Stimulated activated CD8-positive, alpha-beta memory T cell treated with anti-CD3 and anti-CD28 coated beads, Interleukin-7, amount 100 ng/mL, for 48 hours (primary cell): ENCODE measurements around the gene SETD6.

Source experiments
- DNase-seq, 2 donors: peaks; one replicate each; pipeline ENCODE4 v3.0.0-alpha.2; 2020; ENCODE audit warnings: low read depth in 1 of 2; ENCODE audit errors: extremely low read depth in 1 of 2

The SETD6 gene

DNA sequence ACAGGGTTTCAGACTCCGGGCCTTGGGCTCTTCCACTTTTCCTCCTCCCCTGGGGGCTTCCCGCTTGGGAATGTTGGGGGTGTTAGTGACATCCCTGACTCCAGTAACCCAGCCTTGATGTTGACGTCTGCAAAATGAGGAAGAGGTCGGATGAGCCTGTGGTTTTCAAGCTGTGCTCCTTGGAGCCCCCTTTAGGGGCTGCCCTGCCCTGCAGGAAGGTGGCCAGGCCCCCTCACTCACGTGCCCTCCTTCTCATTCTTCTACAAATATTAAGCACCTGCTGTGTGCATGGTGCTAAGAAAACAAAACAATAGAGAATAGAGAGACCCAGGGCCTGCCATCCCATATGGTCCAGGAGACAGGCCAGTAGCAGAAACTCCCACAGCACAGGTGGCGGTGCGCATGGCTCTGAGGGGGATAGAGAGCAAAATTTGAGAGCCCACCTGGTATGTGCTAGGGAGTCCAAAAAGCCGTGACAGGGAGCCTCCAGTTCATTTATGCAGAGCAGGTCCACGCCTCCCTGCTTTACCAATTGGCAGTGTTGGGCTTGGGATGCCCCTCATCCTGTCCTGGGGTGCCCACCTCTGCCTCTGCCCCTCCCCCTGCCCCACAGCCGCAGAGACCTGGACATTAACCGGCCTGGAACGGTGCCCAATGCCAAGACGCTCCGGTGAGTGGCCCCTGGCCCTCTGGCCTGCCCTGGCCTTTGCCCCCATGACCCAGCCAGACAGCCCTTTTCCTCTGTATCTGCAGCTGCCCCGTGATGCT lies 7.9 kb upstream of the SETD6 start:
- no peak for DNase-seq

DNA sequence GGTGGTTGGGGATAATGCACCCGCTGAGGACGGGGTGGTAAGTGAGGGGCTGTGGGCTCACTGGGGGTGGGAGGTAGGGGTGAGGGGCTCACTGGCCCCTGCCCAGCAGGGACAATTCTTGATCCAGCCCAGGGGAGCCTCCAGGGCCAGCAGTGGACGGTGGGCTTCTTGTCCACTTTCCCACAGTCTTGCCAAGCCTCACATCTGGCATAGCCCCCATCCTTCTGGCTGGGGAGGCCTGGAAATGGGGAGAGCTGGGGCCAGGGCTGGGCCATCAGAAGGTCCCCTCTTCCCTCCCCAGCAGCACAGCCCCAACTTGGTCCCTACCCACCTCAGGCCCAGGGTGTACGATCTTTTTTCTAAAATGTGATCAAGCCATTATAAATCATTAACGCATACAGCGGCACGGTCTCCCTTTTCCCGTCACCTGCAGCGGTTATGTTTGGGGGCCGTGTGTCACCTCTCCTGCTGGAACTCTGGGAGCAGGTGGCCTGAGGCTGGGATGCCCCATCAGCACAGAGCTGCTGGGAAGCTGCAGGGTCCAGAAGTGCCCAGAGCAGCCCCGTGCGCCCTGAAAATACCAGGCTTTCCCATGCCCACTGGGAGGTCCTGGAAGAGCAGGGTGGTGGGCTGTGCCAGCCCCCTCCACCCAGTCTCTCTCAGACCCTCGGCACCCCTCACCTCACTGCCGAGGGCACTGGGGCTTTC lies 7.2 kb upstream of the SETD6 start:
- DNase-seq = no peak

GRCh38 chr16:58508671-58509251 lies 6.6 kb upstream of the SETD6 start:
- no peak for DNase-seq

DNA sequence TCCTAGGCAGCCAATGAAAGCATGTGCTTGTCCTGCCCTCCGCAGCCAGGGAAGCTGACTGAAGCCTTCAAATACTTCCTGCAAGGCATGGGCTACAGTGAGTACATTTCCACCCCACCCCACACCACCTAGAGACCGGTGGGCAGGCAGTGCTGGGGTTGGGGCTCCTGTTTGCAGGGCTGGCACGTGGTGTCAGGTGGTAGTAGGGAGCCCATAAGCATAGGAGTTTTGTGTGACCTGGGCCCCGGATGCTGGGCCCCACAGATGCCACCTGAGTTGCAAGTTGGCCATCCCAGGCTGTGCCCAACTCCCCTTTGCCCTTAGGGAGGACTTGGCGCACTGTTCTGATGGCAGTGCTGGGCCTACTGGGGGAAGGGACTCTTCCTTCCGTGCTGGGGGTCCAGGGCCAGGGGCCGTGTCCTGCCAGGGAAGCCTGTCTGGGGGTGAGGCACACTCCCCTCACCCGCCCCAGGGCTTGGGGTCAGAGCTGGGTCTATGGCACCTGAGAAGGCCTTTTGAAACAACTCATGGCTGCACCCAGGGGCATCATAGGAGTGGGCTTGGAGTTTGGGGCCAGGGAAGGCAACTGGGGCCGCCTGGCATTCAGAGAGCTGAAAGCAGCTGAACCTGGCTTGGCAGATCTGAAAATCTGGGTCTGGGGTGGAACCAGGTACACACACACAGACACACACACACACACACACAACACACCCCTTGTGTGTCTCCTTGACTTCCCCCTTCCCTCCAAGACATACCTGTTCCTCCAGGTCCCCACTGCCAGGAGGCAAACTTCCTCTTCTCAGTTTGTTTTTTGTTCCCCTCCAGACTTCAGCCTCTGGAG lies 5.8 kb upstream of the SETD6 start:
- no peak for DNase-seq

GRCh38 chr16:58510097-58510775 lies 5.1 kb upstream of the SETD6 start:
- DNase-seq = no peak

DNA sequence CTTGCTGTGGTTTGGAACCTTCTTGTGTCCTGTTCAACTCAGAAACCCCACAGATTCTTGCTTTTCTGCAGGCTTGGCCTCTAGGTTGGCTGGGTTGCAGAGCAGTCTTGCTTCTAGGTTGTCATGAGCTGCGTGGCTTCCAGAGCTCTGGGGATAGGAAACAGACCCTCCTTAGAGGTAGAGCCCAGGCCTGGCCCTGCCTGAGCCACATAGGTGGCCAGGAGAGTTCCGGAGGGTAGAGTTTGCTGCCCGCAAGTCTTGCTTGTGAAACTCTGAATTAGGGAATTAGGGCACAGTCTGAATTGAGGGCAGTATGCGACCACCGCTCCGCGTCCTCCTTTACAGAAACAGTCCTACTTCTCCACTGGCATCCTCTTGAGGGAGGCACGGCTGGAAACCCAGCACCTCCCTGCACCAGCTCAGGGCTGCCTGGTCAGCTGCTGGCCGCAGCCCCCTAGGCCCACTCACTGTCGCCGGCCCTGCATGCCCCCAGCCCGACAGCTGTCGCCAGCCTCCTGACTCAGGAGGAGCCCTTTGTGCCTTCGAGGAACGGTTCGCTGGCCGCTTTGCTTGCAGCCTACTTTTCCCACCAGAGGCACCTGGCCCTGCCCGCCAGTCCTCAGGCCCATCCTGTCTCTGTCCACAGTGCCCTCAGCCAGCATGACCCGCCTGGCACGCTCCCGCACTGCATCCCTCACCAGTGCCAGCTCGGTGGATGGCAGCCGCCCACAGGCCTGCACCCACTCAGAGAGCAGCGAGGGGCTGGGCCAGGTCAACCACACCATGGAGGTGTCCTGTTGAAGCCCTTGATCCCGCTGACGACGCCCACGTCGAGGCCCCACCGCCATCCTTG lies 4.3 kb upstream of the SETD6 start:
- no peak for DNase-seq

- DNase-seq = peak; percentile 57 to 77
Observed at GRCh38 chr16:58511933-58512815, 3.1 kb upstream of the SETD6 start.

DNA sequence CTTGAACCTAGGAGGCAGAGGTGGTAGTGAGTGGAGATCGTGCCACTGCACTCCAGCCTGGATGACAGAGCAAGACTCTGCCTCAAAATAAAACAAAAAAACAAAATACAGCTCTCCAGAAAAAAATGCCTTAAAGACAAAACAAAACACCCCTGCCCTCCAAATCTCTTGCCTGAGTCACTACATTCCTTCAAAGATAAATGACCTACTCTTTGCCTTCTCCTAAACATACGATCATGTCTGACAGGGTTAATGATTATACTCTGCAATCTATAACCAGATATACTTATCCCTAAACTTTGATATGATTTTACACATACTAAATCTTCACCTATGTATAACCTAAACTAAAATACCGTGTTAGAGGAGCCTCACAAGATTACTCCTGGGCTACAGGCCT lies 1.4 kb upstream of the SETD6 start:
- DNase-seq = no peak

DNA sequence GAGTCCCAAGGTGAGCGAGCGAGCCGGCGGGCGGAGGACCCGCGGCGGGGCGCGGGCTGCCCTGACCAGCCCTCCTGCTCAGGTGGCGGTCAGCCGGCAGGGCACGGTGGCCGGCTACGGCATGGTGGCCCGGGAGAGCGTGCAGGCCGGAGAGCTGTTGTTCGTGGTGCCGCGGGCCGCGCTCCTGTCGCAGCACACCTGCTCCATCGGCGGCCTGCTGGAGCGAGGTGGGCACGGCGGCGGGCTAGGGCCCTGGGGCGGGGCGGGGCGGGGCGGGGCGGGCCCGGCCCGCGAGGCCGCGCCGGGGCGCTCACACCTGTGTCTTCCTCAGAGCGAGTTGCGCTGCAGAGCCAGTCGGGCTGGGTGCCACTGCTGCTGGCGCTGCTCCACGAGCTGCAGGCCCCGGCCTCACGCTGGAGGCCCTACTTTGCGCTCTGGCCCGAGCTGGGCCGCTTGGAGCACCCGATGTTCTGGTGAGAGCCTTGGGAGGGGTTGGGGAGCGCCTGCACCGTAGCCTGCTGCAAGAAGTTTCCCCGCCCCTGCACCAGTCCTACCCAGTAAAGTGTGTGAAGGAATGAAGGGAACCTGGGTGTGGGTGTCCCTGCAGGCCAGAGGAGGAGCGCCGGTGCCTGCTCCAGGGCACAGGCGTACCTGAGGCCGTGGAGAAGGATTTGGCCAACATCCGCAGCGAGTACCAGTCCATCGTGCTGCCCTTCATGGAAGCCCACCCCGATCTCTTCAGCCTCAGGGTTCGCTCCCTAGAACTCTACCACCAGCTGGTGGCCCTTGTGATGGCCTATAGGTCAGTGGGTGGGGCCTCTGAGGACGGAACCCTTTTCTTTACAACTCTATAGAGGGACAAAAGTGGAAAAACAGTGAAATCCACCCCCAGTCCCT lies 802 bp downstream of the SETD6 start:
- DNase-seq = peak in 1 of 2 donors; percentile 11

- no peak for DNase-seq
Observed at GRCh38 chr16:58516768-58517107, 1.4 kb downstream of the SETD6 start.

DNA sequence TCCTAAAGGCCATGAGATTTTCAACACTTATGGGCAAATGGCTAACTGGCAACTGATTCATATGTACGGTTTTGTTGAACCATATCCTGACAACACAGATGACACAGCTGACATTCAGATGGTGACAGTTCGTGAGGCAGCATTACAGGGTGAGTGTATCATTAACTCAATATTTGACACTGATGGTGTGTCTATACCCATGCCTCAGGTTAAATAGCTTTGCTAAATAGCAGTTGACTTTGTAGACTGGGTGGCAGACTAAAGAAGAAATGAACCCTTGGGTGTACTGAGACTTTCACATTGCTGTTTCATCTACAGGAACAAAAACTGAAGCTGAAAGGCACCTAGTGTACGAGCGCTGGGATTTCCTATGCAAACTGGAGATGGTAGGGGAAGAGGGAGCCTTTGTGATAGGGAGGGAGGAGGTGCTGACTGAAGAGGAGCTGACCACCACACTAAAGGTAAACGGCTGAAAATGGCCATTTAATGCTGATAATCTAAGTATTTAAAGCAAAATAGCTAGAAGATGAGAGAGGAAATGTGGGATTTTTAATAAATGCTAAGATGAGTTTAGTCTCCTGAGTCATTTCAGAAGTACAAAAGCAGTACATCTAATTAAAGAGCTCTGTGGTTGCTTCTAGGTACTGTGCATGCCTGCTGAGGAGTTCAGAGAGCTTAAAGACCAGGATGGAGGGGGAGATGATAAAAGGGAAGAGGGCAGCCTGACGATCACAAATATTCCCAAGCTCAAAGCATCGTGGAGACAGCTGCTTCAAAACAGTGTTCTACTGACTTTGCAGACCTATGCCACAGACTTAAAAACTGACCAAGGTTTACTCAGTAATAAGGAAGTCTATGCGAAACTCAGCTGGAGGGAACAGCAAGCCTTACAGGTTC lies 3.0 kb downstream of the SETD6 start:
- no peak for DNase-seq

- DNase-seq = no peak
Observed at GRCh38 chr16:58518980-58519368, 3.7 kb downstream of the SETD6 start.

GRCh38 chr16:58519707-58520106 lies 4.4 kb downstream of the SETD6 start:
- DNase-seq = no peak

DNA sequence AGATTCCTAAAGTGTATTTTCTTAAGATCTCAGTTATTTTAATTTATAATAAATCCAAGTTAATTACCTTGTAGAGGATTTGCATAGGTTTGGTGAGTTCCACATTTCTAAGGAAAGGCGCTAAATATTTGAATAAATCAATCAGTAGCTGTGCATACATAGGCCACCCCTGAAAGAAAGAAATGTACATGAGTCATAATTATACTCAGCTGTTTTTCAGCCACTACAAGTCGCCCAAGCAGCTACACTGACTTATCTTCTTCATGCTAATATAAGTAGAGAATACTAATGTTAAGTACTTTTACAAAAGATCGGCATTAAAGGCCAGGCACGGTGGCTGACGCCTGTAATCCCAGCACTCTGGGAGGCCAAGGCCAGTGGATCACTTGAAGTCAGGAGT lies 14.9 kb downstream of the SETD6 start:
- DNase-seq = no peak

DNA sequence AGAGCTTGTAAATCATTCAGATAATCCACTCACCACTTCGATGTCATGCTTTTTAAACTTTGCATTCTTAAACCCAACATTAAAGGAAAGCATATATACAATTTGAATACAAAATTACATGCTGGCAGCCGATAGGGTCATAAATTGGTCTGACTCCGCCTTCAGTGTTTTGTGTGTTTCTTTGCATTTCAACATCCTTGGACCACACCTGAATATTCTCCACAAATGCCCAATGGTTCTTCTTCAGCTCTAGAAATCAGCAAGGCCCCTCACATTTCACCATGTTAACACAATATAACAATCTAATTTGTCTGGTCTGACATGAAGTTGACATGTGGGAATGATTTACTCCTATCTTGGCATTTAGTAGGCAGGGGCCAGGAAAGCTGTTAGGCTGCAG lies 17.1 kb downstream of the SETD6 start:
- DNase-seq = no peak

DNA sequence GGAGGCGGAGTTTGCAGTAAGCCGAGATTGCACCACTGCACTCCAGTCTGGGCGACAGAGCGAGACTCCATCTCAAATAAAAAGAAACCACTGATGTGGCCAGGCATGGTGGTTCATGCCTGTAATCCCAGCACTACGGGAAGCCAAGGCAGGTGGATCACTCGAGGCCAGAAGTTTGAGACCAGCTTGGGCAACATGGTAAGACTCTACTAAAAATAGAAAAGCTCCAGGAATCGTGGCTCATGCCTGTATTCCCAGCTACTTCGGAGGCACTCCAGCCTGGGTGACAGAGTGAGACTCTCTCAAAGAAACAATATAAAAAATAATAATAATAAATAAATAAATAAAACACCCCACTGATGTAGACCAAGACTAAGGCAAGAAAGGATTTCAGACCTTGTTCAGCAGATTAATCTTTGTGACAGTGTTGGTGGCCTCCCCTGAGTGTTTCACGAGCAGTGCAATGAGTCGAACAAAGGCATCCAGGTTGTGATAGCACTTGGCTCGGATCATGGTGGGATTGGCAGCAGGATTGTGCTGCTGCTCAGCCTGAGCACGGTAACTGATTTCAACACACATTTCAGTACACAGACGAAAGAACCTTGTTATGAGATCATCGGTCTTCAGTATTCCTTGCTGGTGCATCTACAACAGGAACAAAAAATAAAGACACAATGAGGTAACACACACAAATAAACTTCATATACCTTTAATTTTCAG lies 18.6 kb downstream of the SETD6 start:
- DNase-seq = no peak
